ENCODE data around the gene FAM241B.

Gene FAM241B

GRCh38 chr10:69680610-69681009, 50.6 kb downstream of the FAM241B start:
- ChIA-PET POLR2A (no interaction called here), CTCF (interaction anchor here (0.9 to 2.0 kb wide), 5 partner anchors 8 to 173 kb away, joined by 3 to 6 read pairs (median 3); no protein-coding TSS in a partner anchor)
- no peak for TF ChIP-seq CTCF (IDR thresholded peaks at IDR 0.05; ENCODE audit: control extremely low read depth, extremely low read depth, low read depth, missing control alignments)

GRCh38 chr10:69681436-69681835, 51.4 kb downstream of the FAM241B start:
- ChIA-PET CTCF (interaction anchor here (1.0 to 1.2 kb wide), 2 partner anchors 27 to 34 kb away, joined by 3 to 4 read pairs; no protein-coding TSS in a partner anchor), POLR2A (no interaction called here)
- no peak for DNase-seq (ENCODE audit: extremely low spot score)
- no peak for TF ChIP-seq CTCF (IDR thresholded peaks at IDR 0.05; ENCODE audit: control extremely low read depth, extremely low read depth, low read depth, missing control alignments)

More at GRCh38 chr10:69680610-69681009, 50.6 kb downstream of the FAM241B start:
- DNase-seq (ENCODE audit: extremely low spot score) = no peak

GRCh38 chr10:69682955-69683474, 53.0 kb downstream of the FAM241B start:
- ChIA-PET POLR2A (no interaction called here), CTCF (interaction anchor here (1.4 kb wide), 1 partner anchor 42 kb away, joined by 3 read pairs; no protein-coding TSS in a partner anchor)
- no peak for DNase-seq (ENCODE audit: extremely low spot score)
- no peak for TF ChIP-seq CTCF (IDR thresholded peaks at IDR 0.05; ENCODE audit: control extremely low read depth, extremely low read depth, low read depth, missing control alignments)
